ENCODE measurements around the gene SPHK2.
"Not testable (repeated sequence)": the region's sequence is repeated elsewhere in the genome, so short reads cannot be mapped to it uniquely, and the experiment has no call there.

Gene SPHK2

DNA sequence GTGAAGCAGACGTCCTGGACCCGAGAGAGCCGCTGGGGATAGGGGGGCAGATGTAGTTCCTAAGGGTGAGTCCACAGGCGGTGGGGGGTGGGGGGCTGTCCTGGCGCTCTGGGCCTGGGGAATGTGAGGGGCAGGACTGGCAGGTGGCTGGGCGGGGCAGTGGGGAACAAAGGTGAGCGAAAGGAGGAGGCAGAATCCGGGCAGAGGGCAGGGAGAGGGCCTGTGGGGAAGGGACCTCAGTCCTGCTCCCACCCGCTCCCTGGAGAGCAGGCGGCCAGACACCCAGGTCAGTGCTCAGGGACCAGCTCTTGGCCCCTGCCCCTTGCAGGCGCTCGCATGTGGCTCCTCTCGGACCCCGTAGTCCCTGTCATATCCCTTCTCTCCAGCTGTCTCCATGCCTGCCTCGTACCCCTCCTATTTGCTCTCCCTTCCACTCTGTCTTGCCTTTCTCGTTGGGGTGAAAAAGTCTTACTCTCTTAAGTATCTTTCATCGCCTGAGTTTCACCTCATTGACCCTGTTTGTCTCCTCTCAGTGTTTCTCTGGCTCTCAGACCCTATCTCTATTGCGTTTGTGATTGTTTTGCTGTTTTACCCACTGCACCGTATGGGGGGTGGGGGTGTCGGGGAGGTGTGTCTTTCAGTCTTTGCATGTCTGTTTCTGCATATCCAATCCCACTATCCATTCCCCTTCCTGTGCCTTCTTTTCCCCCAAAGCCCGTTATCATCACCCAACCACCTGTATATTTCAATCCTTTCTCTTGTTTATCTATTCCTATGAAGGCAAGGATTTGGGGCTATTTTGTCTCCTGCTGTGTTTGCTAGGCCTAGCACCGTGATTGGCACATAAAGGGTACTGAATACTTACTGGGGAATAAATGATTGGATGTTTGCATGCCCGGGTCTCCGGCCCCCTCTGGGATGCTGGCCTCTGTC, 5.8 kb downstream of the SPHK2 start:
- peak; percentile 69 for DNase-seq

DNA sequence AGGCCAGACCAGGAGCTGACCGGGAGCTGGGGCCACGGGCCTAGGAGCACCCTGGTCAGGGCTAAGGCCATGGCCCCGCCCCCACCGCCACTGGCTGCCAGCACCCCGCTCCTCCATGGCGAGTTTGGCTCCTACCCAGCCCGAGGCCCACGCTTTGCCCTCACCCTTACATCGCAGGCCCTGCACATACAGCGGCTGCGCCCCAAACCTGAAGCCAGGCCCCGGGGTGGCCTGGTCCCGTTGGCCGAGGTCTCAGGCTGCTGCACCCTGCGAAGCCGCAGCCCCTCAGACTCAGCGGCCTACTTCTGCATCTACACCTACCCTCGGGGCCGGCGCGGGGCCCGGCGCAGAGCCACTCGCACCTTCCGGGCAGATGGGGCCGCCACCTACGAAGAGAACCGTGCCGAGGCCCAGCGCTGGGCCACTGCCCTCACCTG, 6.6 kb downstream of the SPHK2 start:
- no peak for DNase-seq

DNA sequence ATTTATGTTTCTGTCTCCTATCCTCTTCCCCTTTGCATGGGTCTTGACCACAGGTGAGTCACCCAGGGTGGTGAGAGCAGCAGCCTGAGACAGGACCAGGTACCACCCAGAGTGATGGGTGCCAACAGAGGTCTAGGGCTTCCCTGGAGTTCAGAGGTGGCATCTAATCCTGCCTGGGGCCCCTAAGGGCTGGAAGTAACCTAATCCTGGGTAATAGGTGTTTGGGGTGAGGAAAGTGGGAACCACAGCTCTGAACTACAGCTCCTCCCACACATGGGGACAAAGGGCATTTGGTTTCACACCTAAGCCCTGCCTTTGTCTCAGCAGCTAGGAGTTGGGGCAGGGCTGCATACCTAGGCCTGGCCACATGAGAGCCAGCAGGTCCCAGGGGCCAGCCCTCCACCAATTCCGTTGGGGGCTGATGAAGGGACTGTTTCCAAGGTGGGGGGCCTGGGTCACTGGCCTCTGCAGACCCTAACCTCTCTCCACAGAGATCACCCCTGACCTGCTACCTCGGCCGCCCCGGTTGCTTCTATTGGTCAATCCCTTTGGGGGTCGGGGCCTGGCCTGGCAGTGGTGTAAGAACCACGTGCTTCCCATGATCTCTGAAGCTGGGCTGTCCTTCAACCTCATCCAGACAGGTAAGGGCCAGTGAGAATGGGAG, 8.0 kb downstream of the SPHK2 start:
- peak; percentile 34 for DNase-seq

DNA sequence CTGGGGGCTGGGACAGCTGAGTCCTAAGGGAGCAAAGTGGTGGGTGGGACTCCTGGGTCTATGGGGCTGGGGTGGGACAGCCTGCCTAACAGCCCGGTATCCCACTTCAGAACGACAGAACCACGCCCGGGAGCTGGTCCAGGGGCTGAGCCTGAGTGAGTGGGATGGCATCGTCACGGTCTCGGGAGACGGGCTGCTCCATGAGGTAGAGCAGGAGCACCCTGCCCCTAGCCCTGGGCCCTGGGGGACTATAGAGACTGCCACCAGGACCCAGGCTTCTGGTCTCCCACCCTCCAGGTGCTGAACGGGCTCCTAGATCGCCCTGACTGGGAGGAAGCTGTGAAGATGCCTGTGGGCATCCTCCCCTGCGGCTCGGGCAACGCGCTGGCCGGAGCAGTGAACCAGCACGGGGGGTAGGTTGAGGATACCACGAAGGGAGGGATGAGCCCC, 8.6 kb downstream of the SPHK2 start:
- no peak for DNase-seq

DNA sequence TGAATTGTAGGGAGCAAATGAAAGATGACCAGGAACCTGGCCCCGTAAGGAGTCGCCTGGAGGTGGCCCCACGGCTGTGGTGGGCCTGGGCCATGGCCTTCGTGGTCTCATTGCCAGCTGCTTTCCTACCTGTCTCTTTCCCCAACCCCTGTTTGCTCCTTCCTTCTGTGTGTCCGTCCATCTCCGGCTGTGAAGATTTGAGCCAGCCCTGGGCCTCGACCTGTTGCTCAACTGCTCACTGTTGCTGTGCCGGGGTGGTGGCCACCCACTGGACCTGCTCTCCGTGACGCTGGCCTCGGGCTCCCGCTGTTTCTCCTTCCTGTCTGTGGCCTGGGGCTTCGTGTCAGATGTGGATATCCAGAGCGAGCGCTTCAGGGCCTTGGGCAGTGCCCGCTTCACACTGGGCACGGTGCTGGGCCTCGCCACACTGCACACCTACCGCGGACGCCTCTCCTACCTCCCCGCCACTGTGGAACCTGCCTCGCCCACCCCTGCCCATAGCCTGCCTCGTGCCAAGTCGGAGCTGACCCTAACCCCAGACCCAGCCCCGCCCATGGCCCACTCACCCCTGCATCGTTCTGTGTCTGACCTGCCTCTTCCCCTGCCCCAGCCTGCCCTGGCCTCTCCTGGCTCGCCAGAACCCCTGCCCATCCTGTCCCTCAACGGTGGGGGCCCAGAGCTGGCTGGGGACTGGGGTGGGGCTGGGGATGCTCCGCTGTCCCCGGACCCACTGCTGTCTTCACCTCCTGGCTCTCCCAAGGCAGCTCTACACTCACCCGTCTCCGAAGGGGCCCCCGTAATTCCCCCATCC, 9.4 kb downstream of the SPHK2 start:
- DNase-seq = no peak

DNA sequence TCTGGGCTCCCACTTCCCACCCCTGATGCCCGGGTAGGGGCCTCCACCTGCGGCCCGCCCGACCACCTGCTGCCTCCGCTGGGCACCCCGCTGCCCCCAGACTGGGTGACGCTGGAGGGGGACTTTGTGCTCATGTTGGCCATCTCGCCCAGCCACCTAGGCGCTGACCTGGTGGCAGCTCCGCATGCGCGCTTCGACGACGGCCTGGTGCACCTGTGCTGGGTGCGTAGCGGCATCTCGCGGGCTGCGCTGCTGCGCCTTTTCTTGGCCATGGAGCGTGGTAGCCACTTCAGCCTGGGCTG, 9.9 kb downstream of the SPHK2 start:
- no peak for DNase-seq

DNA sequence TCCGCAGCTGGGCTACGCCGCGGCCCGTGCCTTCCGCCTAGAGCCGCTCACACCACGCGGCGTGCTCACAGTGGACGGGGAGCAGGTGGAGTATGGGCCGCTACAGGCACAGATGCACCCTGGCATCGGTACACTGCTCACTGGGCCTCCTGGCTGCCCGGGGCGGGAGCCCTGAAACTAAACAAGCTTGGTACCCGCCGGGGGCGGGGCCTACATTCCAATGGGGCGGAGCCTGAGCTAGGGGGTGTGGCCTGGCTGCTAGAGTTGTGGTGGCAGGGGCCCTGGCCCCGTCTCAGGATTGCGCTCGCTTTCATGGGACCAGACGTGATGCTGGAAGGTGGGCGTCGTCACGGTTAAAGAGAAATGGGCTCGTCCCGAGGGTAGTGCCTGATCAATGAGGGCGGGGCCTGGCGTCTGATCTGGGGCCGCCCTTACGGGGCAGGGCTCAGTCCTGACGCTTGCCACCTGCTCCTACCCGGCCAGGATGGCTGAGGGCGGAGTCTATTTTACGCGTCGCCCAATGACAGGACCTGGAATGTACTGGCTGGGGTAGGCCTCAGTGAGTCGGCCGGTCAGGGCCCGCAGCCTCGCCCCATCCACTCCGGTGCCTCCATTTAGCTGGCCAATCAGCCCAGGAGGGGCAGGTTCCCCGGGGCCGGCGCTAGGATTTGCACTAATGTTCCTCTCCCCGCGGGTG, 10.4 kb downstream of the SPHK2 start:
- peak; percentile 98 for DNase-seq

DNA sequence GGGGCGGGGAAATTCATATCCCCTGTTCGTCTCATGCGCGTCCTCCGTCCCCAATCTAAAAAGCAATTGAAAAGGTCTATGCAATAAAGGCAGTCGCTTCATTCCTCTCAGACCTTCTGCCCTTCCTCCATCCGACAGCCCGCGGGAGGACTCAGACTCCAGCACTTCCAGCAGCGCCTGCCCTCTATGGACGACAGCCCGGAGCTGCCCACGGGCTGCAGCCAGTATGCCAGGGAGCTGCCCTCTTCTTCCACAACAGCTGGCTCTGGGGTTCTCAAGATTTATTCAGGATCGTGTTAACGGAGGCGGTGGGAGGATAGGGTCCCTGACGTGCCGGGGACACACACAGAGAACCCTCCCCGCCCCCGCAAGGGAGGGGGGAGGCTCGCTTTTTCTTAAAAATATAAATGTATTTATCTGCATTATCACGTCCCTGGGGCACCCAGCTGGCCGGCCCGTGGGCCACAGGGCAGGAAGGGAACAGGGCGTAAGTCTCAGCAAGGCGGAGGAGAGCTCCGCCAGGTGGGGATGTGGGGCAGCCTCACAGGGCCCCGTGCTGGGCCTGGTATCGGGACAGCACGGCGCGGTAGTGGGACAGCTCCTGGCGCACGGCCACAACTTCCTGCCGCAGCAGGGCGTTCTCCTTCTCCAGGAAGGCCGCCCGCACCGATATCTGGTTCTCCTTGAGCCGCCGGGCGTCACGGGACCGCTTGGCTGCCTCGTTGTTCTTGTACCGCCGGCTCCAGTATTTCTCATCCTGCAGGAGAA, 11.2 kb downstream of the SPHK2 start:
- DNase-seq = peak; percentile 91

DNA sequence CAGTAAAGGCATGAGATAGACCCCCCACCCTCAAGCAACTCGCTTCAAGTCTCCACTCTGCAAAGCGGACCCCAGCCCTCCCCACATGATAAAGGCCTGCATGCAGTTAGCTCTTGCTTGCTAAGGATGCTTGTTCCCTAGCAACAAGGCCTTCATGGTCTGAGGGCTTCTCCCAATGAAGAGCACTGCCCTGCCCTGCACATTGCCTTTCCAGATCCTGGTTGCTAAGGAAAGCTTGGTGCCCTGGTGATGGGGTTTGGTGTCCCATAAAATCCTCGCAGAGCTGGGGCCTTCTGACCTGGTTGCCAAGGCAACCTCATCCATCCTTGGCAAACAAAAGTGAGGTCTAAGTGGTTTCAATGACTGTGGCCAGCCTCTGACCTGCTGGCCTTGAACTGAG, 11.9 kb downstream of the SPHK2 start:
- DNase-seq = peak; percentile 84

DNA sequence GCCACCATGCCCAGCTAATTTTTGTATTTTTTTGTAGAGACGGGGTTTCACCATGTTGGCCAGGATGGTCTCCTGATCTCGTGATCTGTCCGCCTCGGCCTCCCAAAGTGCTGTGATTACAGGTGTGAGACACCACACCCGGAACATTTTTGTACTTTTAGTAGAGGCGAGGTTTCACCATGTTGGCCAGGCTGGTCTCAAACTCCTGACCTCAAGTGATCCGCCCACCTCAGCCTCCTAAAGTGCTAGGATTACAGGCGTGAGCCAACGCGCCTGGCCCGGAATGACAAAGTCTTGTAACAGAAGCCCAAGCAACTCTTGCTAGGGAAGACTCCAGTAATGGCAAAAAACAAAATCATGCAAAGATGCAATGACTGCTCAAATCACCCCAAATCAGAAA, 13.0 kb downstream of the SPHK2 start:
- not testable (repeated sequence) for DNase-seq

DNA sequence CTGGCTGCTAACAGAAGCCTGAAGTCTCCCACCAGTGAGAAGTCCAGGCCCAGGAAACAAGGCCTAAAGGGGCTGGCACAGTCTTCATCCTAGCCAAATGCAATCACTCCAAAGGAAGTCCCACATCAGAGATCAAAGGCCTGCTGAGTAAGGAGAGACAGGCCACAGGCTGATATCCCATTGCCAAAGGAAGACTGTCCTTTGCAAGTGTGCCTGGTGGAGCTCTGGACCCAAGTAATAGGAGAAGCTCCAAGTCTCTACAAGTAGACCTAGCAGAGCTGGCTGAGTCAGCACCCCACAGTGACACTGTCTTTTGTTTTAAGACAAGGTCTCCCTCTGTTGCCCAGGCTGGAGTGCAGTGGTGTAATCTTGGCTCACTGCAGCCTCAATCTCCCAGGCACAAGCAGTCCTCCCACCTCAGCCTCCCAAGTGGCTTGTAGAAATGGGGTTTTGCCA, 13.4 kb downstream of the SPHK2 start:
- no peak for DNase-seq

DNA sequence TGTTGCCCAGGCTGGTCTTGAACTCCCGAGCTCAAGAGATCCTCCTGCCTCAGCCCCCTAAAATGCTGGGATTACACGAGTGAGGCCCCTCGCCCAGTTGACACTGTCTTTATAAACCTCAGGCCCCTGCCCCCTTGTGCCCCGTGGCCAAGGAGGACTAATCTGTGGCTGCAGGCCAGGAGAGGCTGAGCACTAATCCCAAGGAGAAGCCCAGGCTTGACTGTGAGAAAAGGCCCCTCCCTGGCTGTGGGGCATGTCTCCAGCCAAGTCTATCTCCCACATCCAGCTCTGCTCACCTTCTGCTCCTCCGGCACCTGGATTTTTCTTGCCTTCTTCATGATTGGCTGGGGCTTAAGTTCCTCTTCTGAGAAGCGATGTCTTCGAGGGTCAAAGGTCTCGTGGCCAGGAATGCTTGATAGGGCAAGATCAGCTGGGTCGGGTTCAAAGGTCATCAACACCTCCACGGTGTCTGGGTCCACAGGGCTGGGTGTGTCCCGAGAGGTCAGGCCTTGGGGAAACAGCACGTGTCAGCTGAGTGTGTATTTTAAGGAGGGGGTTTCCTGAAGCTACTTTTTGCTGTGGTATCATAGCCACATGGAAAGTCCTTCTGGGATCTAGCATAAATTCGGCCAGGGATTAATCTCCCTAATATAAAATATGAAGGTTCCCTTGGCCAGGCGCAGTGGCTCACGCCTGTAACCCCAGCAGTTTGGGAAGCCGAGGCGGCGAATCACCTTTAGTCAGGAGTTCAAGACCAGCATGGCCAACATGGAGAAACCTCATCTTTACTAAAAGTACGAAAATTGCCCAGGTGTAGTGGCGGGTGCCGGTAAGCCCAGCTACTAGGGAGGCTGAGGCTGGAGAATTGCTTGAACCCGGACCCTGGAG, 14.1 kb downstream of the SPHK2 start:
- no peak for DNase-seq

DNA sequence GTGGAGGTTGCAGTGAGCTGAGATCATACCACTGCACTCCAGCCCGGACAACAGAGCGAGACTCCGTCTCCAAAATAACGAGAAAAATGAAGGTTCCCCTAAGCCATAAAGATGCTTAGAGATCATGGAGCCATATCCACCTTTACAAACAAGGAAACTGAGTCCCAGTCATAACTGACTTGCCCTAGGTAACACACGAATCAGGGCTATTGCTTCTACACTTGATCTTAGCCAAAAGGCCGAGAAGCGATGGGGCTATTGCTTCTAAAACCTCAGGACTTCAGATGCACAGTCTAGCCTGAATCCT, 14.7 kb downstream of the SPHK2 start:
- DNase-seq = no peak

DNA sequence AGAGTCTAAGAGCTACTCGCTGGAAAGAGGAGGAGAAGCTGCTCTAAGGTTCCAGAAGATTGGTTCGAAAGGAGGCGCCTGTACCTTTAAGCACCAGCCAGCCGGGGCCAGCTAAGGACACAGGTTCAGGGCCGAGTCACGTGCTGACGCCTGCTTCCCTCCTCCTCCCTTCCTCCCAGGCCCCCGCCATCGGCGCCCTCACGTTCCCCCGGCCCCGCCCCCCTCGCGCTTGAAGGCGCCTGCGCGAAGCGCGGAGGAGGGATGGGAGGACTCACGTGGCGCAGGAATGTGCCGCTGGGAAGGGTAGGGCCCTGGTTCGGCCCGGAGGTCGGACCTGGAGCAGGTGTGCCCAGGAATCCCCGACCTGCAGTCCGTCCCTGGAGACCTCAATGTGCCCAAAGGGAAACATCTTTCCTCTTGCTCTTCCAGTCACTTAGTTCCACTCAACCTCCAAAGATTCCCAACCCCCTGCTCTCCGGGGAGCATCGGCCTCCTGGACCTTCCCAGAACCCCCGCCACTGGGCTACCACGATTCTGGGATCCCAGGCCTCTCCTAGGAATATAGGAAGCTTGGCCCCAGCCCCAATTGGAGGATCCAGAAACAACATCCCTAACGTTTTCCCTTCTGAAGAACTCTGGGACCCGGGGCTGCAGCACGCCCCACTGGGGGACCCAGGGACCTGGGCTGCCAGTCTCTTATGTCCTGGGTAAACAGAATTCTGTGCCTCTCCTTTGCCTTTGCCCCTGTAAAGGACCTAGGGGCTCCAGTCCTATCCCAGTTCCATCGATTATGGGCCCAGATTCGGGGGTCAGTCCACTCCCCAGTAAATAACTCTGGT, 15.3 kb downstream of the SPHK2 start:
- peak; percentile 99 for DNase-seq

DNA sequence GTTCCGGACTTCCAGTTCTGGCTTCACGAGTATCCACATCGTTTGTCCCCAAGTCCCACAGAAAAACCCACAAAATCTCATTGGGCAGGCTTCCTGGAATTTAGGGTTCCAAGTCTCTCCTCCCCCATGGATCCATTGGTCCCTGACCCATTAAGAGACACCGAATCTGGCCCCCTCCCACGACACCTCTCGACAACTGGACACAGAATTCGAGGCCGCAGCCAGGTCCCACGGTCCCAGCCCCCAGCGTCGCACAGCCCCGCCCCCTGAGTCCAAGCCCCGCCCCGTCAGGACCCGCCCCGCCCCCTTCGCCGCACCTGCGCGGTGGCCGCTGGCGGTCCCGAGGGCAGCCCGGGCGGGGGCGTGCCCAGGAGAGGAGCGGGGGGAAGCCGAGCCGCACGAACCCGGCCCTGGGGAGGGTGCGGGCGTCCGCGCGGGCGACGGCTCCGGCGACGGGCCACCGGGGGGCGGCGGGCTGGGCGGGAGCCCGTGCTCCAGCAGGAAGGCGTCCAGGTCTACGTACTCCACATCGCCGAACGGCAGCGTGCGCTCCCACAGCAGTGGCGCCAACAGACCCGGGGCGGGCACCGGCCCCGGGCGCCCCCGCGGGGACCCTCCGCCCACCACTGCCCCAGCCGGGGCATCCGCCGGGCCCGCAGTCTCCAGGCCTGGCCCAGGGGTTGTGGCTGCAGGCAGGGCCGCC, 16.1 kb downstream of the SPHK2 start:
- DNase-seq = peak; percentile 87

DNA sequence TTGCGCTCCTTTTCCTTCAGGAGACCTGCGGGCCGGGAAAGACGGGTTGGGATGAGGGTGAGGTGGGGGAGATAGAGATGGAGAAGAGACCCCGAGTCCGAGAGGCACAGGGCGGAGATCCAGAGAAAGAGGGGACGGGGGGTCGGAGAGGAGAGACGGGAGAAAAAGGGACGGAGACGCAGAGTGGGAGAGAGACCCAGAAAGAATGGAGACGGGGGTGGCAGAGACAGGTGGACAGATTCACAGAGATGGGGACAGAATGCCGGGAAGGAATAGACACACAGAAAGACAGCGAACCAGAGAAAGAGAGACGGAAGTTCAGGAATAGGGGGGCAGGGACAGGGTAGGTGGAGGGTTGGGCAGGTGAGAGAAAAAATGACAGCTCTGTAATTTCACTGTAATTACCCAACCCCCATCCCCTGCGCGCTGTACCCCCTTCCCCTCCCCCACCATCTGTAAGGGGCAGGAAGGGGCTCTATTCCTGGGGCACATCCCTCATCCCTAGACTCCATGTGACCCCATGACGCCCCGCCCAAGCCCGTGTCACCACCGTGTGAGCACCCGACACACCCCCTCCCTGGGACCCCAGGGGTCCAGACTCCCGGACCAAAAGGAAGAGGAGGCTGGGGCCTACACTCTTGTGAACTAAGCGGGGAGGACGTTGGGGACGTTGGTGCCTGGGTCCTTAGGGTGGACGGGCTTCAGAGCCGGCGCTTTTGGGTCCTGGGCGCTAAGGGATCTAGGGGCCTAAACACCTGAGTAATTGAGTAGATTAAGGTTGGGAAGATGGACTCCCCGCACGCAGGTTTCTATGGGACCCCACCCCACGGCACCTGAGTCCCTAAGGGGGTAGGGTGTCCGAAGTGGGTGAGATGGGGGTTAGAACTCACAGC, 16.9 kb downstream of the SPHK2 start:
- peak; percentile 64 for DNase-seq

DNA sequence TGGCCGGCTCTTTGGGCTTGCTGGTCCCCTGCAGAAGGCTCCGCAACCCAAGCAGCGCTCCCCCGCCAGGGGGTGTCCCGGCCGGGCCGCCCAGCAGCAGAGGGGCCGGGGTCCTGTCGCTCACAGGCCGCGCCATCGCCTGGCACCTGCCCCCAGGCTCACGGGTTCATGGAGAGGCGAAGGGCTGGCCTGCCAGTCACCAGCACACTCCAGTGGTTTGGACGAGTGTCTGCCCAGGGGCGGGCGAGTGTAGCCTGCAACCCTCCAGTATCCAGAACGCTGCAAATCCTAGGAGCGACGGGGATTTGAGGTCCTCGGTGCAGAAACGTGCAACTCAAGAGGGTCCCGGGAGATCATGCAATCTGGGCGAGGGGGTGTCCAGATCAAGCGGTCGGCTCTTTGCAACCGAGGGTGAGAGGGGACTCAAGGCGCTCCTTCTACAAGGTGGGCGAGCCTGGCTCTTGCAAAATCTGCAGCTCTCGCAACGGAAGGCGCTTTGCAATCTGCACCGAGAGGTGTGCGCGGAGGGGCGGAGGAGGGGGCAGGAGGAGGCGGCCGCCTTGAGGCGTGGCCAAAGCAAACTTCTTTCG, 17.6 kb downstream of the SPHK2 start, which contains the start of gene DBP:
TSS of gene DBP (minus strand) at position 521 of the 590 bp plus-strand sequence. CDS start at position 136, 385 bp downstream.
- DNase-seq = peak; percentile 87

DNA sequence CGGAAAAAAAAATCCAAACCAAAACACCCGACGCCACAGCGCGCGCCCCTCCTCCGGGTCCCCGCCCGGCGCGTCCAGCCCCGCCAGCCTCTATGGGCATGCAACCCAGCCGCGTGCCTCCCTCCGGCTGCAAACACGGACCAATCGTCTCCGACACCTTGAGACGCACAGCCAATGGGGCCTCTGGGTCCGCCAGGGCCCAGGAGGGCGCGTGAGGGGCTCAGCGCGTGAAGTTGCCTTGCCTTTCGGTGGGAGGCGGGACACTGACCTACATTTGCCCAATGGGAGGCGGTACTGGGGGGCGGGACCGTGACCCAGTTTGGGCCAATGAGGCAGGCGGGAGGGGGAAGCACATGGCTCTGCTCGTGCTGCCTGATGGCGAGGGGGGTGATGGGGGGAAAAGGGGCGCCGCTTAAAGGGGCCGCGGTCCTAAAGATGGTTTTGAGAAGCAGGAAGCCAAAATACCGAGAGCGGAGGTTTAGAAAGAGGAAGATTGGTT, 18.2 kb downstream of the SPHK2 start:
- peak; percentile 99 for DNase-seq

All from DMS53 (cell line).